HL-60 (cell line): ENCODE measurements around the gene NETO1.

Experiments used
- GABPA ChIP-seq: IDR thresholded peaks from 2 replicates; pipeline ENCODE4 v1.6.1; 2012; ENCODE audit warnings: low read depth
- POLR2AphosphoS5 ChIP-seq: IDR thresholded peaks from 2 replicates; pipeline ENCODE4 v1.6.1; 2012; ENCODE audit warnings: low read depth
- SPI1 ChIP-seq: IDR thresholded peaks from 2 replicates; pipeline ENCODE4 v1.6.1; 2012; ENCODE audit warnings: low read depth, mild to moderate bottlenecking, borderline replicate concordance
- TF ChIP-seq, protein P1 (sequence below): IDR thresholded peaks from one replicate; pipeline ENCODE4 v1.5.1; 2011; ENCODE audit warnings: low read length, control low read depth, inconsistent platforms; ENCODE audit not compliant: insufficient read depth

DNA sequence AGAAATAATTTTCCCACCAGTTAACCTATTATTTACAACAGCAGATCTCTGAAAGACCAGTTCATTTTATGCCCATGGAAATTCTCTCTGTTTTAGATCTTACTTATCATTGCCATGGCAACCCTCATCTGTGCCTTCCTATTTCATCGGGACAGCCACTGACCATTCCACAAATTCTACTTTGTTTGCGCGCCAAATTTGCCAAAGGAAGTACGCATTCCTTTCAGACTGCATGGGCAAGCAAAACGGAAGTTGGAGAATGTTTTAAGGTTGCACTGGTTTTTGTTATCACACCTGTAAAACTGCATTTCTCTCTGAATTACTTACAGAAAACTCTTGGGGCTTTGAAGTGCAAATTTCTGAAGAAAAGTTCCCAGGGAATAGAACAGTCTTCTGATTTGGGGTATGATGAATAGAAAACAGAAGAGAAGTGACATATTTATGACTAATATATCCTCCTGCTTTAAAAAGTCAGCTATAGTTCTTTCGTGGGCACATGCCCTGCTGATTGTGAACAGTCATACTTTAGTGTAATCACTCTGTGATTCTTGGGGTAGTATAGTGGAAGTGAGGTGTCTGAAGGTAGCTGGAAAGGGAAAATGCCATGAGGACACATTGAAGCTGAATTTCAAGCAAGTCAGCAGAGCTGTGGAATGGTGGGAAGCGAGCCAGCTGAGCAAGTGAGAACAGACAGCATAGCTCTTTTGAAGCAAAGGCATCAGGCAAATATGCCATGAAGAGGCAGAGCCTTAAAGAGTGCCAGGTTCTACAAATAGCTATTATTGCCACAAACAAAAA, 20.9 kb downstream of the NETO1 start:
- TF ChIP-seq, protein P1, sequence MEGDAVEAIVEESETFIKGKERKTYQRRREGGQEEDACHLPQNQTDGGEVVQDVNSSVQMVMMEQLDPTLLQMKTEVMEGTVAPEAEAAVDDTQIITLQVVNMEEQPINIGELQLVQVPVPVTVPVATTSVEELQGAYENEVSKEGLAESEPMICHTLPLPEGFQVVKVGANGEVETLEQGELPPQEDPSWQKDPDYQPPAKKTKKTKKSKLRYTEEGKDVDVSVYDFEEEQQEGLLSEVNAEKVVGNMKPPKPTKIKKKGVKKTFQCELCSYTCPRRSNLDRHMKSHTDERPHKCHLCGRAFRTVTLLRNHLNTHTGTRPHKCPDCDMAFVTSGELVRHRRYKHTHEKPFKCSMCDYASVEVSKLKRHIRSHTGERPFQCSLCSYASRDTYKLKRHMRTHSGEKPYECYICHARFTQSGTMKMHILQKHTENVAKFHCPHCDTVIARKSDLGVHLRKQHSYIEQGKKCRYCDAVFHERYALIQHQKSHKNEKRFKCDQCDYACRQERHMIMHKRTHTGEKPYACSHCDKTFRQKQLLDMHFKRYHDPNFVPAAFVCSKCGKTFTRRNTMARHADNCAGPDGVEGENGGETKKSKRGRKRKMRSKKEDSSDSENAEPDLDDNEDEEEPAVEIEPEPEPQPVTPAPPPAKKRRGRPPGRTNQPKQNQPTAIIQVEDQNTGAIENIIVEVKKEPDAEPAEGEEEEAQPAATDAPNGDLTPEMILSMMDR = no peak
- TF ChIP-seq POLR2AphosphoS5 = no peak
- TF ChIP-seq SPI1 = no peak
- TF ChIP-seq GABPA = no peak
